Measurements from ENCODE around the gene FAM185A. TPM values are rescaled to one million over a fixed set of nuclear protein-coding genes. Genes with fewer than 3 reads are reported as not detected.

FAM185A gene
- total and polyA plus RNA-seq, 9 of the 15 experiments (the other 6 are each of a cell fraction or from before 2014, with no cell fraction given) = 1.7 to 17.4 (median 10.6) TPM

Small RNA genes within 50 kb of the gene (small RNA-seq; reads per million reads assigned to genes)
- gene RNU6-1136P = not detected

Other genes with a start within 250 kb of the FAM185A start
Only the 7 nearest of the 9 such genes appear.
- not detected in 2 replicates for gene SPDYE2, start 197.8 kb upstream of the FAM185A start, total RNA-seq (2014; rRNA removed)
- gene SPDYE2, start 197.8 kb upstream of the FAM185A start, total RNA-seq (2014; rRNA removed; fragmentation: Illumina TruSeq; extraction: Trizol) = not detected in 2 replicates
- gene SPDYE2, start 197.8 kb upstream of the FAM185A start, total RNA-seq (2015; rRNA removed; fragmentation: Illumina TruSeq; extraction: Trizol) = not detected in 2 replicates
- gene SPDYE2, start 197.8 kb upstream of the FAM185A start, total RNA-seq (2021) = not detected in 2 replicates
- gene SPDYE2, start 197.8 kb upstream of the FAM185A start, polyA plus RNA-seq (2011; rRNA removed) = not detected in 2 replicates
- not detected in 2 replicates for gene SPDYE2, start 197.8 kb upstream of the FAM185A start, polyA plus RNA-seq (2014; fragmentation: Illumina TruSeq; extraction: Trizol)
- under 1 TPM; 0.34 to 0.76 TPM for gene SPDYE2, start 197.8 kb upstream of the FAM185A start, polyA plus RNA-seq (2014; fragmentation: Nextera tagmentation; extraction: Ambion mirVana)
- gene SPDYE2, start 197.8 kb upstream of the FAM185A start, polyA plus RNA-seq (2014; rRNA removed) = not detected in 2 replicates
- gene POLR2J3, start 176.4 kb upstream of the FAM185A start, total RNA-seq (2014; rRNA removed) = 30.9 and 39.3 TPM in 2 replicates
- gene POLR2J3, start 176.4 kb upstream of the FAM185A start, total RNA-seq (2014; rRNA removed; fragmentation: Illumina TruSeq; extraction: Trizol) = 112 and 146 TPM in 2 replicates
- 121 and 126 TPM in 2 replicates for gene POLR2J3, start 176.4 kb upstream of the FAM185A start, total RNA-seq (2015; rRNA removed; fragmentation: Illumina TruSeq; extraction: Trizol)
- 35.4 and 35.5 TPM in 2 replicates for gene POLR2J3, start 176.4 kb upstream of the FAM185A start, total RNA-seq (2021)
- 58.5 and 107 TPM in 2 replicates for gene POLR2J3, start 176.4 kb upstream of the FAM185A start, polyA plus RNA-seq (2011; rRNA removed)
- gene POLR2J3, start 176.4 kb upstream of the FAM185A start, polyA plus RNA-seq (2014; fragmentation: Illumina TruSeq; extraction: Trizol) = 114 and 170 TPM in 2 replicates
- gene POLR2J3, start 176.4 kb upstream of the FAM185A start, polyA plus RNA-seq (2014; fragmentation: Nextera tagmentation; extraction: Ambion mirVana) = 10 to 100 TPM; 59.6 to 62.9 TPM
- gene POLR2J3, start 176.4 kb upstream of the FAM185A start, polyA plus RNA-seq (2014; rRNA removed) = 38.5 and 44.8 TPM in 2 replicates
- 4.6 and 5.8 TPM in 2 replicates for gene RASA4, start 132.2 kb upstream of the FAM185A start, total RNA-seq (2014; rRNA removed)
- 0.99 and 1.4 TPM in 2 replicates for gene RASA4, start 132.2 kb upstream of the FAM185A start, total RNA-seq (2014; rRNA removed; fragmentation: Illumina TruSeq; extraction: Trizol)
- 1.9 and 2.8 TPM in 2 replicates for gene RASA4, start 132.2 kb upstream of the FAM185A start, total RNA-seq (2015; rRNA removed; fragmentation: Illumina TruSeq; extraction: Trizol)
- gene RASA4, start 132.2 kb upstream of the FAM185A start, total RNA-seq (2021) = 7.7 and 10.9 TPM in 2 replicates
- 4.8 and 7.7 TPM in 2 replicates for gene RASA4, start 132.2 kb upstream of the FAM185A start, polyA plus RNA-seq (2011; rRNA removed)
- gene RASA4, start 132.2 kb upstream of the FAM185A start, polyA plus RNA-seq (2014; fragmentation: Illumina TruSeq; extraction: Trizol) = 2.8 and 4.3 TPM in 2 replicates
- under 1 TPM; 0.36 to 0.52 TPM for gene RASA4, start 132.2 kb upstream of the FAM185A start, polyA plus RNA-seq (2014; fragmentation: Nextera tagmentation; extraction: Ambion mirVana)
- 6.1 and 8.7 TPM in 2 replicates for gene RASA4, start 132.2 kb upstream of the FAM185A start, polyA plus RNA-seq (2014; rRNA removed)
- 14.0 and 23.2 TPM in 2 replicates for gene UPK3BL1, start 106.2 kb upstream of the FAM185A start, total RNA-seq (2014; rRNA removed)
- 9.9 and 13.1 TPM in 2 replicates for gene UPK3BL1, start 106.2 kb upstream of the FAM185A start, total RNA-seq (2014; rRNA removed; fragmentation: Illumina TruSeq; extraction: Trizol)
- gene UPK3BL1, start 106.2 kb upstream of the FAM185A start, total RNA-seq (2015; rRNA removed; fragmentation: Illumina TruSeq; extraction: Trizol) = 21.7 and 23.5 TPM in 2 replicates
- 18.8 and 19.3 TPM in 2 replicates for gene UPK3BL1, start 106.2 kb upstream of the FAM185A start, total RNA-seq (2021)
- 20.9 and 23.9 TPM in 2 replicates for gene UPK3BL1, start 106.2 kb upstream of the FAM185A start, polyA plus RNA-seq (2011; rRNA removed)
- 15.6 and 20.9 TPM in 2 replicates for gene UPK3BL1, start 106.2 kb upstream of the FAM185A start, polyA plus RNA-seq (2014; fragmentation: Illumina TruSeq; extraction: Trizol)
- 1 to 10 TPM; 3.9 to 7.5 TPM for gene UPK3BL1, start 106.2 kb upstream of the FAM185A start, polyA plus RNA-seq (2014; fragmentation: Nextera tagmentation; extraction: Ambion mirVana)
- gene UPK3BL1, start 106.2 kb upstream of the FAM185A start, polyA plus RNA-seq (2014; rRNA removed) = 27.8 and 36.3 TPM in 2 replicates
- gene SPDYE2B, start 98.7 kb upstream of the FAM185A start, total RNA-seq (2014; rRNA removed) = not detected in 2 replicates
- gene SPDYE2B, start 98.7 kb upstream of the FAM185A start, total RNA-seq (2014; rRNA removed; fragmentation: Illumina TruSeq; extraction: Trizol) = not detected in 2 replicates
- gene SPDYE2B, start 98.7 kb upstream of the FAM185A start, total RNA-seq (2015; rRNA removed; fragmentation: Illumina TruSeq; extraction: Trizol) = not detected in 2 replicates
- not detected in 2 replicates for gene SPDYE2B, start 98.7 kb upstream of the FAM185A start, total RNA-seq (2021)
- gene SPDYE2B, start 98.7 kb upstream of the FAM185A start, polyA plus RNA-seq (2011; rRNA removed) = not detected in 2 replicates
- gene SPDYE2B, start 98.7 kb upstream of the FAM185A start, polyA plus RNA-seq (2014; fragmentation: Illumina TruSeq; extraction: Trizol) = not detected in 2 replicates
- not detected for gene SPDYE2B, start 98.7 kb upstream of the FAM185A start, polyA plus RNA-seq (2014; fragmentation: Nextera tagmentation; extraction: Ambion mirVana)
- not detected in 2 replicates for gene SPDYE2B, start 98.7 kb upstream of the FAM185A start, polyA plus RNA-seq (2014; rRNA removed)
- gene POLR2J2, start 77.3 kb upstream of the FAM185A start, total RNA-seq (2014; rRNA removed) = 1.4 and 3.3 TPM in 2 replicates
- gene POLR2J2, start 77.3 kb upstream of the FAM185A start, total RNA-seq (2014; rRNA removed; fragmentation: Illumina TruSeq; extraction: Trizol) = 5.2 and 5.8 TPM in 2 replicates
- gene POLR2J2, start 77.3 kb upstream of the FAM185A start, total RNA-seq (2015; rRNA removed; fragmentation: Illumina TruSeq; extraction: Trizol) = 5.5 and 6.3 TPM in 2 replicates
- 11.6 and 13.6 TPM in 2 replicates for gene POLR2J2, start 77.3 kb upstream of the FAM185A start, total RNA-seq (2021)
- gene POLR2J2, start 77.3 kb upstream of the FAM185A start, polyA plus RNA-seq (2011; rRNA removed) = 6.3 and 6.8 TPM in 2 replicates
- gene POLR2J2, start 77.3 kb upstream of the FAM185A start, polyA plus RNA-seq (2014; fragmentation: Illumina TruSeq; extraction: Trizol) = 1.9 and 2.3 TPM in 2 replicates
- 1 to 10 TPM in 1 of 2 experiments, under 1 TPM in 1; 0.80 to 1.5 TPM for gene POLR2J2, start 77.3 kb upstream of the FAM185A start, polyA plus RNA-seq (2014; fragmentation: Nextera tagmentation; extraction: Ambion mirVana)
- gene POLR2J2, start 77.3 kb upstream of the FAM185A start, polyA plus RNA-seq (2014; rRNA removed) = 6.1 and 6.7 TPM in 2 replicates
- gene LRRC17, start 164.0 kb downstream of the FAM185A start, total RNA-seq (2014; rRNA removed) = not detected in 2 replicates
- gene LRRC17, start 164.0 kb downstream of the FAM185A start, total RNA-seq (2014; rRNA removed; fragmentation: Illumina TruSeq; extraction: Trizol) = 0.16 TPM in 1 of 2 replicates, not detected in the other
- gene LRRC17, start 164.0 kb downstream of the FAM185A start, total RNA-seq (2015; rRNA removed; fragmentation: Illumina TruSeq; extraction: Trizol) = 0.18 TPM in 1 of 2 replicates, not detected in the other
- gene LRRC17, start 164.0 kb downstream of the FAM185A start, total RNA-seq (2021) = not detected in 2 replicates
- 0.04 and 0.07 TPM in 2 replicates for gene LRRC17, start 164.0 kb downstream of the FAM185A start, polyA plus RNA-seq (2011; rRNA removed)
- not detected in 2 replicates for gene LRRC17, start 164.0 kb downstream of the FAM185A start, polyA plus RNA-seq (2014; fragmentation: Illumina TruSeq; extraction: Trizol)
- gene LRRC17, start 164.0 kb downstream of the FAM185A start, polyA plus RNA-seq (2014; fragmentation: Nextera tagmentation; extraction: Ambion mirVana) = under 1 TPM; 0.03 to 0.17 TPM
- gene LRRC17, start 164.0 kb downstream of the FAM185A start, polyA plus RNA-seq (2014; rRNA removed) = 0.07 TPM in 1 of 2 replicates, not detected in the other

Measured in K562 (cell line).